Measurements from ENCODE around the gene DMRTB1.

Gene DMRTB1

DNA sequence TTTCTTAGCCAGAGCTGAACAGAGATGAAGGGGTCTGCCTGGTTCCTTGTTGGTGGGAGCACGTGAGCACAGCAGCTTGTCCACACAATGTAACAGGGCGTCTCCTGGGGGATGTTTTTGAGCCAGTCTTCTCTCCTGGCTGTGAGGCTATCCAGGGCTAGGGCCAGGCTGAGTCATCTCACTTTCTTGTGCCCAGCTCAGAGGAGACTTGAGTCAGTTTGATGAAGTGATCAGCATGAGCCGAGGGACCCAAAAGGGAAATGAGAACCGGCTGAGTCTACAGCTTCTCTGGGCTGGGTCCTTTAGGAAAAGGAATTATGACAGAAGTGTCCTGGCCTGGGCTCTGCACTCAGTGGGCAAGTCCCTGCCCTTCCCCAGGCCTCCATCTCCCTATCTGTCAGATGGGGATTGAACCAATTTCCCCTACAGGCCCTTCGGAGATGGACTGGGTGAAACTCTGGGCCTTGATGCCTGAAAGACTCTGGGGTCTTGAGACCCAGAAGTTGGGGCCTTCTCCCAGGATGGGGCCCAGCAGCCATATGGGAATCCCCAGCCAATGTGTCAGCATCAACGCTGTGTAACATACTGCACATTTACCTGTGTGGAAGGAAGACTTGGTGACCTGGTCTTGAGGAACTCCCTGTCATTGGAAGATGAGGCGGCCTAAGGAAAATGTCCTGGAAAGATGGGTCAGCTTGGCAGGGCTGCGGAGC is 36.6 kb downstream of the DMRTB1 start:
- no peak for DNase-seq

DNA sequence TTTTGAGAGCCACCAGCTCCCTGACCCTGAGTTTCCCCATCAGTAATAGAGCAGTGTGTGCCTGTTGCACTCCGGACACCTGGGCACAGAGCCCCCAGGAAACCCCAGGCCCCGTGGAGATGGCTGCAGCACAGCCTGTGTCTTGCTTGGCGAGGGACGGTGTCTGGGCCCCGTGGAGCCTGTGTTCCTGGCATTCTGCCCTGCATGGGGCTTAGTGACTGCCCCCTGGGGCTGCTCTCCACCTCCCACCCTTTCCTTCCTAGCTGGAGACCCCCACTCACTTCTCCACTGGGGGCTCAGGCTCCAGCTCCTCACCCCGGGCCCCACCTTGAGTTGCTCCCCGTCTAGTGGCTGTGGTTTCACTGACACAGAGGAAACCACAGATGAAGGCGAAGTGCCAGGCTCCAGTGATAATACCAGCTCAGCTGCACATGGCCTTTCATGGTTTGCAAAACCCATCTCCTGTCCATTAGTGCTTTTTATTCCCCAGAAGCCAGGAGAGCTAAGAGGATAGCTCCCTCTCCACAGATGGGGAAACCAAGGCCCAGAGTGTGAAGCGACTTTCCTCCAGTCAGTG is 39.4 kb downstream of the DMRTB1 start:
- no peak for DNase-seq

DNA sequence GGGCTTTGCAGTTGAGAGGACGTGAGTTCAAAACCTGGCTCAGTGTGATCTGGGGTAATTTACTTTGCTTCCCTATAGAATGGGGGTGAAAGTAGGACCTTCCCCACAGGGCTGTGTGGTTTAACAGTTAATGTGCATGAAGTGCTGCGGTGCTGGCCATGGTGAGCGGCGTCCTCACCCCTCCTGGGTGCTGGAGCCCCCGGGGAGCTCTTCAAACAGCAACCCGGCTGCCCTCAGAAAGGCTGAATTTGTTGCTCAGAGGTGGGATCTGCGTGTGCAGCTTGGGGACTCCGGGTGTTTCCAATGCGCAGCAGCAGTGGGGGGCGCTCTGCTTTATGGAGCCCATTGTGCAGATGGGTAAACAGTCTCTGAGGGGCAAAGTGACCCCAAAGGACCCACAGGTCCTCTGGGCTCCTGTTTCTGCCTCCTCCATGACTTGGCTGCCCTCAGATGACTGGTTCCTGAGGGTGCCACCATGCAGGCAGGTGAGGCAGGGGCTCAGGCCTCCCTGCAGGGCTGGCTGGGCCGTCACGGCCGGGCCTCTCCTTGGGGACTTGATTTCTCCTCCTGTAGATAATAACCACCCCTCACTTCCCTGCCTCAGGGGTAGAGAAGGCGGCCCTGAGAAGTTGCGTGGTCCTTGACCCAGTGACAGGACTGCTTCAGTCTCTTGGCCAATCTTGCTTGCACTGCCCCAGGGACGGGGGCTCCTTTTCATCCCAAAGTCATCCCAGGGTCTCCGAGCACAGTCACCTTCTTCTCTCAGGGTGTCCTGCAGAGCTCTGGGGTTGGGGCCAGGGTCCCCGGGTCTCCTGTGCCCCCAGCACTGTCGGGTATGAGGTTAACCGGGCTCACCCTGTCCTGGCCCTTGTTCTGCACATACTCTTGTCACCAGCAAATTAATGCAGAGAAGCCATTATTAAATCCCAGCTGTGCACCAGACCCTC is 40.3 kb downstream of the DMRTB1 start:
- no peak for DNase-seq

DNA sequence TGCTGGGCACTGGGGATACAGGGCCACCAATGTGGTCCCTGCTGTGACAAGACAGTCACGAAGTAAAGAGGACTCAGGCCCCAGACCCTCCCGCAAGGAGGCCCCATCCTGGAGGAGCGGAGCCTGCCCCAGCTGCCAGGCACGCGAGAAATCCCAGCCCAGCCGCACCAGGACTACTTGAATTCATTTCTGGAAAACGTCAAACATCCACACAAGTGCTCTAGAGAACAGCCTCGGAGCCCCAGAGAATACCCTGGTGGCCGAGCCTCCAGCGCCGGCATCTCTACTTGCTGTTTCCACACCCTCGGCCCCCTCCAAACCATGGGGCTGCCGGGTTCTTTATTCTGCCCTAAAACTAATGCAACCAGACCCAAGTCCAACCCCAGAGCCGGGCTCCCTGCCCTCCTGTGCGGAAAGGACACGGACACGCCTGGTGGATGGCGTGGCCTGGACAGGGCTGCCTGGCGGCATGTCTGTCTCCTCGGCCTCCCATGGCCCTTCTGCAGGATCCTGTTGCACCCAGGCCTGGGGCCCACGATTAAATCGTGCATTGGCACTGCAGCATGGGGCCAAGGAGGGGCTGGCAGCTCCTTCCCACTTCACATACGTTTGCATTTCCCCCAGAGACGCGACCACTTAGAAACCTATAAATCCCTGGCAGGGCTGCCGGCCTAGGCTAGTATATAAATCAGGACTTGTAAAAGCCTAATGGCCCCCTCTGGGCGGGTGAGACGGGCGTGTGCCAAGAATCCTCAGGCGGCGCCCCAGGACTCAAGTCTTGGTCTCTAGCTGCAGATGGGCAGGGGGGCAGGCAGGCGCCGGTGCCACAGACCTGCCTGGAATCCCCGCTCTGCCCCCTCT is 41.2 kb downstream of the DMRTB1 start:
- no peak for DNase-seq

DNA sequence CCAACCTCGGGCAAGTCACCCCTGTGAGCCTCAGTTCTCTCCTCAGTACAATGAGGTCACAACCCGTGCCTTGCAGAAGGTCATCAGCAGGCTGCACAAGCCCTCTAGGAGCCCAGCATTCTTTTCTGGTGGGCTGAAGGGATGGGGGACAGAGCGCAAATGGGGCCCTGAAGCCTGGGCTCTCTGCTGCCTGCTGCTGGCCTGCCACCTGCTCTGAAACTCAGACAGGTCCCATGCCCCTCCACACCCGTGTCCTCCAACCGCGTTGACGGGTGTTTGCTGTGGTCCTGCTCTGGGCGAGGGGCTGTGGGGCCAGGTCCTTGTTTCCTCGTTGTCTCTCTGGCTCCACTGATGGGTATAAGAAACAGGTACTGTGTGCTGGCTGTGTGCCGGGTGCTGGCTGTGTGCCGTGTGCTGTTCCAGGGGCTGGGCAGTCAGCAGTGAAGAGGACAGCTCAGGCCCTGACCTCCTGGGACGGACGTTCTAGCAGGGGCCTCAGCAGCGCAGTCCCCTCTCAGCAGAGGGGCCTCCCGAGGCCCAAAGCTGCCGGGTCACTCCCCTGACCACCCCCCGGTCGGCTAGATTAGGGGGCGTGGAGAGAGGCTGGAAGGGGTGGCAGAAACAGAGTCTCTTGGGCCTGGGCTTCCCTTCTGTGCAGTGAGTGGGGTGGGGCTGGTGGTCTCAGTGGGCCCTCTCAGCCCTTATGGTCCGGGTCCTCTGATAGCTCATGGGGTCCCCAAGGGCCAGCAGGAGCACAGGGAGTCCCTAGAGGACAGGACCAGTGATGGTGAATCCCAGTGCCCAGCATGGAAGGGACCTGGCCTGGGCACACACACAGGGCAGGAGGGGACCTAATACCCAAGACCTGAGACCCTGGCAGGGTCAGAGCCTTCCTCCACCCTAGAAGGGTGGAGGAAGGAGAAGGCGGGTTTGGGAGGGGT is 42.1 kb downstream of the DMRTB1 start:
- DNase-seq, result no peak

DNA sequence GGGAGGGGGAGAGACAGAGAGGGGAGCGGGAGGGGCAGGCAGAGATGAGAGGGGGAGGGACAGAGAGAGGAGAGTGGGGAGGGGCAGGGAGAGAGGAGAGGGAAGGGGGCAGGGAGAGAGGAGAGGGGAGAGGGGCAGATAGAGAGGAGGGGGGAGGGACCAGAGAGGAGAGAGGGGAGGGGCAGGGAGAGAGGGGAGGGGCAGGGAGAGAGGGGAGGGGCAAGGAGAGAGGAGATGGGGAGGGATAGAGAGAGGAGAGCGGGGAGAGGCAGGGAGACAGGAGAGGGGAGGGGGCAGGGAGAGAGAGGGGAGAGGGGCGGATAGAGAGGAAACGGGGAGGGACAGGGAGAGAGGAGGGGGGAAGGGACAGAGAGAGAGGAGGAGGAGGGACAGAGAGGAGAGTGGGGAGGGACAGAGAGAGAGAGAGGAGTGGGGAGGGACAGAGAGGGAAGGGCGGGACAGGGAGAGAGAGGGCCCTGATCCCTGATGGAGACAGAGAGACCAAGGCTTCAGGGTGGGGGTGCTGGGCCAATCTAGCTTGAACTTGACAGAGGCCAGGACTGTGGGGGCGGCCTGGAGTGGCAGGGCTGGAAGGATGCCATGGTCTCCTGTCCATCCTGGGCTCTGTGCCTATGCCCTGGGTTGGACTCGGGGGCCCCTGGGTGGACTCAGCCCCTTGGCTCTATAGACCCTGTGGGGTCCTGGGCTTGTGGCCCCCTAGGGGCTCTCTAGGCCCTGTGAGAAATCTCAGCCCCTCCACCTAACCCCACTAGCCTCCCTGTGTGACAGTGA is 43.6 kb downstream of the DMRTB1 start:
- DNase-seq, result no peak

DNA sequence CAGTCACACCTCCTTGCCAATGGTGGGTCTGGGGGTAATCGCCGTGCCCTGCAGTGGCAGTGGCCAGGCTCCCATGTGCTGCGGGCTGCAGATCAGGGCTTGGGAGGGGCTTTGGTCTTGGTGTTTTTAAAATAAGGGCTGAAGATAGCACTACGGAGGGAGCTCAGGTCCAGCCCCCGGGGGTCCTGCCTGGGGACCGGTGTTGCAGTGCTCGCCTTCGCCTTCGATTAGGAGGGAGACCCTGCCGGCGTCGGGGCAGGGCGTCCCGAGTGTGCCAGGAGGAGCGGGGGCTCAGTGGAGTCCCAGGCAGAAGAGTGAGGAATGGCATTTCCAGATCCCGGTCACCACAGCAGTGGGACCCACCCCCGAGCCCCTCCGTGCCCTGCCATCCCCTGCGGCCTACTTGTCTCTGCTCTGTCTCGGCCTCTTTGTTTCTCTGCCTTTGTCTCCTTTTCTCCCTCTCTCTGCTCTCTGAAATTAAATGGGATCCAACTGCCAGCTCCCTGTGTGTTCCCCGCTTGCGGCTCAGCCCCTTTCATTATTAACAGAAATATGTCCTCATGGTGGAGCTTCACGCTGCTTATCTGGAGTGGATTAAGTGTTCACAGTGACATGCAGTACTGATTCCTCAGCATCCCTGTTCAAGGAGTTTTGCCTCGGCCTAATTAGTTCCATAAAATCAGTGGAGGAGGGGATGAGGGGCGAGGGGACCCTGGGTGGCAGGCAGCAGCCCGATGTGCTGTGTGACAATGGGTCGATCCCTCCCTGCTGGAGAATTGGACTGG is 44.4 kb downstream of the DMRTB1 start:
- DNase-seq, result no peak

DNA sequence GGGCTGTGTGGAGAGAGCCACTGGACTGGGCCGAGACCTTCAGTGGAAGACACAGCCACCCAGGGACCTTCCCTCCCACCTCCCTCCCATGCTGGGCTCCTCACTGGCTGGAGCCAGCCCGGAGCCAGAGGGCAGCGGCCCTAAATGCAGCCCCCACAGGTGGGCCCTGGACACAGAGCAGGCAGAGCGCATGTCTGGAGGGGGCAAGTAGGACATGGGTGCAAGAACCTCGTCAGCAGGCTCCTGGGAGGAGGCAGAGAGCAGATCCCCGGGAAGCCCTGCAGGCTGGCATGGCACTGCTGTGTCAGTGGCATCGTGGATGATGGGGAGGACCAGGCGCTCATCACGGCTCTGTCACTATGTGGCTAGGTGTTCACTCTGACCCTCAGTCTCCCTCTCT is 45.7 kb downstream of the DMRTB1 start:
- DNase-seq, result no peak

DNA sequence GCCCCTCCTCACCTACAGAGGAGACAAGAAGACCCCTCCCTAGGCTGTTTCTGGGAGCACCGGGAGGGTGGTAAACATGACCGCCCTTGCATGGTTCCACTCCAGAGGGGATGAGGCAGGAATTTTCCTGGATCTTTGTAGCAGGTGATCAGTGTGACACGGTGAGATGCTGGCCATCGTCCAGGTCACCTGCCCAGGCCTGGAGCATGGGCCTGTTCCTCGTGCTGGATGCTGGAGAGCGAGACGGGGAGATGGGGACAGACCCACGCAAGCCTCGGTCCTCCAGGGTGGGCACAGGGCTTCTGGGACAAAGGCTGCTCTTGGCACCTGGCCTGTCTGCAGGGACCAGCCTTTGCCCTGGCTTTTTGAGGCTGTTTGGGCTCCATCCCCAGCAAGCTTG is 46.2 kb downstream of the DMRTB1 start:
- DNase-seq, result no peak

DNA sequence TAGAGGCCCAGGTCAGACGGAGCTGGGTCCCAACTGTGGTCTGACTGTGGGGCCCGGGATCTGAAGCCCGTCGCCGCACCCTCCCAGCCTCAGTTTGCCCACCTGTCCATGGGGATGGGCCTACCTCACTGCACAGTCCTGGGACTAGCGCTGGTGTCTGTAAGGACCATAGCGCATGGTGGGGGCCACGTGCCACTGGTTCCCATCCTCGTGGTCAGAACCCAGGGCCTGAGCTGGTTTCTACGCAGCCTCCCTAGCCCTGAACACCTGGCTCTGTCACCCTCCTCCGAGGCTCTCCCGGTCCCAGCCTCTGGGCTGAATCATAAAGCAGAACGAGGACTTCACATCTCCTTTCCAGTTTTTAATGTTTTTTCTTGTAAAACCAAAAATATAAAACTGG is 46.7 kb downstream of the DMRTB1 start:
- DNase-seq, result no peak

DNA sequence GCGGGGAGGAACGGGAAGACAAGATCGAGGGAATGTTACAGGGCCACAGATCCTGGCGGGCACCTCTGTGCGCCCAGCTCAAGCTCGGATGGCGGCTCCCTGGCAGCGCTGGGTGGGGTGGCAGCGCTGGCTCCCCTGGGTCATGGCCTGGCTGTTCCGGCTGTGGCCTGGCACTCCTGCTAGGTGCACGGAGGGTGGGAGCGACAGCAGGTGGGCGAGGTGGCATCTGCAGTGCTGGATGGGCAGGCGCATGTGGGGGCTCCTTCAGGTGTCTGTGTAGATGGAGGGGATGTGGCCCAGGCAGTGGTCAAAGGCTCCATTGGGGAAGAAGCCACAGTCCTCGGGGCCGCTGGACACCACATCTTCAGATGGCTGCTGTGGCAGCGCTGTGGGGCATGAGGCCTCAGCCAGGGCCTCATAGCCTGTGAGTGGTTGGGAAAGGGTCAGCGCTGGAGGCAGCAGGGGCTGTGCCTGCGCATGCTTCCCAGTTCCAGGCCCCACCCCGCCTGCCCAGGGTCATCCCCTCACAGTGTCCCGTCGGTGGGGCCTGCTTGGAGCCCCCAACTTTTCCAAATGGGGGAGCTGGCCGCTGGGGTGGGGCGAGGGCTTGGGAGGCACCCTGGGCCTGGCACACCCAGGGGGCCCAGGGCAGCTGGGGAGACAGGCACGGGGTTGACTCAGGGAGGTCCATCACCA is 47.3 kb downstream of the DMRTB1 start:
- DNase-seq, result no peak

DNA sequence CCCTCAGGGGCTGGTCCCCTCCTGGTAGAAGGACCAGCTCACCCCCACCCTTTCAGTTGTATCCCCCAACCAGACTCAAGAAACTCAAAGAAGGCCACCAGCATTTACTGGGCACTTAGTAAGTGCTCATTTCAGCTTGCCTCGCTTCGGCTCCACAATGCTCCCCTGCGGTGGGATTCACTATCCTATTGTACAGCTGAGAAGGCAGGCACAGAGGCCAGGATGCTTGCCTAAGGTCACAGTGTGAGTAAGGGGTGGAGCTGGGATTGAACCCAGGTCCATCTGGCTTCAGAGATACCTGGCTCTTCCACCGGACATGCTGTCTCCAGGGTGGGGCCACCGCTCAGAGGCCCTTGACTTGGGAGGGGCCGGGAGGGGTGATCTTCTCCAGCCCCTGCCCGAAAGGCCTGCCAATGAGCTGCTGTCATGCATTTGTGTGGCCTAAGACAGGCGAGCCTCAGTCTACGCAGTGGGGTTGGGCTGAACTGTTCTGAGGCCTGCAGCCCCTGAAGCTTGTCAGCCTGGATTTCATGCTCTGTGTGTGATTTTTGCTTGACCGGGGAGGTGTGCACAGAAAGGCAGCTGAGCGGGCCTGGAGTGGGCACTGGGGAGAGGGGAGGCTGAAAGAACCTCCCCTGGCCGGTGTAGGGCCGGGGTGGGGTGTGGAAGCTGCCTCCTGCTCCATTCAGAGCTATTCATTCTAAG is 48.1 kb downstream of the DMRTB1 start:
- DNase-seq, result no peak

DNA sequence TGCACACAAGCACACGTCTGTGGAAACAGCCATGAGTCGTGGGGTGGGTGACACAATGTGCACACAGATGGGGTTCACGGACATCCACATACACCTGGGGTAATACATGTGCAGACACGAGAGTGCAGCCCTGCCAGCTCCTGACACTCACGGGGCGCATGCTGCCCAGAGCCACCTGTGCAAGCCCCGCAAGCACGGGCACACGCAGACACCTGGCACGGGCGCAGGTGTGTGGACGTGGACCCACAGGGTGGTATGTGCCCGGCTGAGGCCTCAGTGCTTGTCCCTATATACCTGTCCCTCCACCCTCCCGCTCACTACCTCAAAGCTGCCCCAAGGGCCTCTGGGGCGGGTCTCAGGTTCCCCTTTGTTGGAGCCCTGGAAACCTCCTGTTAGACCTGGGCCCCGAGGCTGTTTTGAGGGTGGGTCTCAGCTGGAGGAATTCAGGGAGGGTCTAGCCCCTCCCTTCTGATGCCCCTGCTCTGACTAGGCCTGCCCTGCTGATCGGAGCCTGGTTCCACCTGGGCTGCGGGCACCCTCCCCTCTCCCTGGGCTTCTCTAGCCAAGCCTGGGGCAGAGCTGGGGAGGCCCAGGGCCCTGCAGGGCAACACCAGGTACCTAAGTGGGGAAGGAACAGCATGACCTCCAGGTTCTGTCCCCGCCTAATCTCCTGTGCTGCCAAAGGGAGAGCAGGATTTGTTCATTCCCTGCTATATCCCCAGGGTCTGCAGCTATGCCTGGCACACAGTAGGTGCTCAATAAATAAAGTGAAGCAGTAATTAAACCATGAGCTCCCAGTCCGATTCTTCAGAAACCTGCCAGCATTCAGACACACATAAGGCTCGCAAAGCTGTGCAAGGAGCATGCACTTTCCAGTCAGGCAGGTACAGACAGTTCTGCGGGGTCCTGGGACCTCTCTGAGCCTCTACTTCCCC is 49.1 kb downstream of the DMRTB1 start:
- DNase-seq, result no peak

DNA sequence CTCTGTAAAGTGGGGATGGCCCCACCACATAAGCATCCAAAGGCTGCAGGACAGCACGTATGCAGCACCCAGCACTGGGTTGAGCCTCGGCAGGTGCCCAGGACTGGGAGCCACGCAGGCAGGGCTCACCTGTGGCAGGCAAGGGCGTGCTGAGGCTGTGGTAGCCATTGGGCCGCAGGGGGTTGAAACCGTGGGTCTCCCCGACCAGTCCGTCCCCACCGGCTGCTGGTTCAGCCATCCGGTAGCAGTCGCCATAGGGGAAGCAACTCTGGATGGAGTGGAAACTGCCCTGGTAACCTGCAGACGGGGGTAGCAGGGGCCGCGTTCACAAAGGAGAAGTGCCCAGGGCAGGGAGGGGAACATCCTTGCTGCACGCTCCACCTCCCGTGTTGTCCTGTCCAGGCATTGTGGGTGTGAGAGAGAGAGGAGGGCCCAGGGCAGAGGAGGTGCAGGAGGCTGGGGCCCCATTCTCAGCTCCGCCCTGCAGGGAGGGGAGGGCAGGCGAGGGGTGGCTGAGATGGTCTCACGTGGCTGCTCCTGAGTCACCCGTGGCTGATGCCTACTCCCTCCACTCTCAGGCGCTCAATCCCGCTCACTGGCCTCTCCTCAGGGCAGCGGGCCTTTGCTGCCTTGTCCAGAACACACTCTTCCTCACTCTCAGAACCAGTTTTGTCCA is 49.9 kb downstream of the DMRTB1 start:
- DNase-seq, result no peak

DNA sequence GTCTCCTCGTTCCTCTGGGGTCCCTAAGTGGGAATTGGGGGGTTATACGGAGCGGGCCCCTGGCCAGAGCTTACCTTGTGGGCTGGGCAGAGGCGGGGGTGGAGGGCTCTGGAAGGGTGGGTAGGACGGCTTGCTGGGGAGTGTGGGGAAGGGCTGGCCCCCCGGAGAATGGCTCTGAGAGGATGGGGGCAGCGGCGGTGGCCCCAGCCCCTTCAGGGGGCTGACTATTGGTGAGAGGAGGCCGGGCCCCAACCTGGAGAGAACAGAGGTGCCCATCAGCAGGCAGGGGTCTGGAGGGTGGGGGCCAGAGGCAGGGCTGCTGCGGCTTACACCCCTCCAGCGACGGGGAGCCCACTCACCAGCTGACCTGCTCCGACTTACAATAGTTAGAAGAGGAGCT is 50.6 kb downstream of the DMRTB1 start:
- no peak for DNase-seq

DNA sequence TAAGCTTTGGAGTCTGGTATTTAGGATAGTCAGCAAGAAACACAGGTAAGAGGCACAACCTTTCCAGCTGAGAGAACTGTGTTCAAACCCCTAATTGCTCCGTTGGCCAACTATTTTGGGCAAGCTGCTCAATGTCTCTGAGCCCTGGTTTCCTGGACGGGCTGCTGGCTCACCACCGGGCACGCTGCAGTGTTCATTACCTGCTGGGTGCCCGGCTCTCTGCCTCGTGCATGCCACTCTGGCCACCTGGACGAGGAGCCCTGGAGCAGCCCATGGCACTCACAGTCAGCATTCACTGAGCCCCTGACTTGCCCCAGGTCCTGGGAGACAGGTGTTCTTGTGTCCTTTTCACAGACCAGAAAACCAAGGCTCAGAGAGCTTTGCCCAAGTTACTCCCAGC is 51.0 kb downstream of the DMRTB1 start:
- no peak for DNase-seq

DNA sequence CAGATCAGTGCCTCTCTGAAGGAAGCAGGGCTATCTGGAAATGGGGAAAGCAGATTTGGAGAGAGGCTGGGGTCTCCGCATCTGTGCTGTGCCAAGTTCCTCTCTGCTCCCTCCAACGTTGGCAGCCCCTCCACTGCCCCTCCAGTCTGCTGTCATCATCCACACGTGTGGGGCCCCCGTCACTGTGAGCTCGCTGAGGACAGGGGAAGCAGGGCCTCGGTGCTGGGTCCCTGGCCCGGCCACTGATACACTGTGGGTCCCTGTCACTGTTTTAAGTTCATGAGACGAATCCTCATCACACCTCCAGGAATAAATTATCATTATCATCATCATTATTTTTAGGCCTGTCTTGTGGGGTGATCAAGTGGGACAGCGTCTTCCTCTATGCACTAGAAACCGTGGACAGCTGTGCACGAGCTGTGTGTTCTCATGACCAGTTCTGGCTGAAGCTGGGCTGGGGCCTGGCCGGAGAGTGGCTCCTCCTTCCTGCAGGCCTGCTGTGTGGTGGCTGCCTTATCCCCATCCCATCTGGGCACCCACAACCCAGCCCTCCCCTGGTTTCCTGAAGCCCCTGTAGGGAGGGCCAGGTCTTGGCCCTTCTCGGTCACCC is 52.2 kb downstream of the DMRTB1 start:
- DNase-seq, result no peak
